ENCODE measurements around the gene ALK.

- TF ChIP-seq CTCF (IDR thresholded peaks at IDR 0.05; ENCODE audit: low read length) (no peak), EZH2 (optimal IDR thresholded peaks at IDR 0.05; ENCODE audit: low read depth, low read length) (no peak)
Measured at GRCh38 chr2:29583548-29584156, 337.7 kb downstream of the ALK start.
